ENCODE results near the gene ADAM10. TPM values are rescaled to one million over a fixed set of nuclear protein-coding genes. Genes with fewer than 3 reads are reported as not detected.

Gene ADAM10
- total RNA-seq, 1 donor from 2014 or later: 125 TPM

DNA sequence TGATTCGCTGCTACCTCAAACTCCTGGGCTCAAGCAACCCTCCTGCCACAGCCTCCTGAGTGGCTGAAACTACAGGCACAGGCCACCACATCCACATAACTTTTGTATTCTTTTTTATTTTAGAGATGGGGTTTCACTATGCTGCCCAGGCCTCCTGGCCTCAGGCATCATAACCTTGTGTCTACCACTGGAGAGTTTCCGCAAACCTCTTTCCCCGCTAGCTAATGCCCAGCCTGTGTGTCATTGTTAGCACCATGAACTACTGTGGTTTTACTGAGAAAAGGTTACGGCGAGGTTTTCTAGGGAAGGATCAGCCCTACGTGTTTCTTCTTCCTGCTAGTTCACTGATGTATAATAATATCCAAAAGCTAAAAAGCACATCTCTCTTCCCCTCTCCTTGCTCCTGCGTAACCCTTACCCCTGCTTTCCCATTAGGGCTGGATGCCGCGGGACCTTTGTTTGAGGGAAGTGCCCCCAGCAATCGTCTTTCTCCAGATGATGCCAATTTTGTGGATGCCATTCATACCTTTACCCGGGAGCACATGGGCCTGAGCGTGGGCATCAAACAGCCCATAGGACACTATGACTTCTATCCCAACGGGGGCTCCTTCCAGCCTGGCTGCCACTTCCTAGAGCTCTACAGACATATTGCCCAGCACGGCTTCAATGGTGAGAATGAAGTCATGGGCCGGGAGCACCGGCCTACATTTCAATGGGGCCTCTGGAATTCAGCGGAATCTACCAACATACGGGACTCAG, 204.0 kb downstream of the ADAM10 start:
- H3K36me3 ChIP-seq (ENCODE audit: control insufficient read depth, insufficient read depth, low read length): no peaks in the 10 kb centered on the region
- H3K4me3 ChIP-seq (ENCODE audit: low read depth, low read length): no peak overlapping the region
- H3K27me3 ChIP-seq (ENCODE audit: control insufficient read depth, insufficient read depth, low read length): no peaks in the 10 kb centered on the region
- DNase-seq (ENCODE audit: low read depth): no peak
- TF ChIP-seq, protein P1, sequence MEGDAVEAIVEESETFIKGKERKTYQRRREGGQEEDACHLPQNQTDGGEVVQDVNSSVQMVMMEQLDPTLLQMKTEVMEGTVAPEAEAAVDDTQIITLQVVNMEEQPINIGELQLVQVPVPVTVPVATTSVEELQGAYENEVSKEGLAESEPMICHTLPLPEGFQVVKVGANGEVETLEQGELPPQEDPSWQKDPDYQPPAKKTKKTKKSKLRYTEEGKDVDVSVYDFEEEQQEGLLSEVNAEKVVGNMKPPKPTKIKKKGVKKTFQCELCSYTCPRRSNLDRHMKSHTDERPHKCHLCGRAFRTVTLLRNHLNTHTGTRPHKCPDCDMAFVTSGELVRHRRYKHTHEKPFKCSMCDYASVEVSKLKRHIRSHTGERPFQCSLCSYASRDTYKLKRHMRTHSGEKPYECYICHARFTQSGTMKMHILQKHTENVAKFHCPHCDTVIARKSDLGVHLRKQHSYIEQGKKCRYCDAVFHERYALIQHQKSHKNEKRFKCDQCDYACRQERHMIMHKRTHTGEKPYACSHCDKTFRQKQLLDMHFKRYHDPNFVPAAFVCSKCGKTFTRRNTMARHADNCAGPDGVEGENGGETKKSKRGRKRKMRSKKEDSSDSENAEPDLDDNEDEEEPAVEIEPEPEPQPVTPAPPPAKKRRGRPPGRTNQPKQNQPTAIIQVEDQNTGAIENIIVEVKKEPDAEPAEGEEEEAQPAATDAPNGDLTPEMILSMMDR (IDR thresholded peaks at IDR 0.05; ENCODE audit: insufficient read depth, low read length, poor library complexity, severe bottlenecking): no peak

DNA sequence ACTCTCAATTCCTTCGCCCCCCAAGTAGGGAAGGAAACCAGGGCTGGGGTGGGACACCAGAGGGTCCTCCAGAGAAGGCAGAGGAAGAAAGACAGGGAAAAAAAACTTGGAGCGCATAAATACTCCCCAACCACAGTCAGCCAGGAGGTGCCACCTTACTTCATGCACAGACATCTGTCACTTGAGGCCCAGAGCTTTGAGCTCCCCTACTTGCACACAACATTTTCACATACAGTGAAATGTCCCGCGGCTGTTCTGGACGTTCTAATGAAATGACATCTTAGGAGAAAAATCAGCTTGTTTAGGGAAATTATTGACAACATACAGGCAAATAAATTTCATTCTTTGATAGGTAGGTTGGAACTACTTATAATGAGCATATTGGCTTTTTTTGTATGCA, 204.8 kb downstream of the ADAM10 start:
- H3K4me3 ChIP-seq (ENCODE audit: low read depth, low read length): no peak overlapping the region
- no peaks in the 10 kb centered on the region for H3K36me3 ChIP-seq (ENCODE audit: control insufficient read depth, insufficient read depth, low read length)
- TF ChIP-seq, protein P1 (IDR thresholded peaks at IDR 0.05; ENCODE audit: insufficient read depth, low read length, poor library complexity, severe bottlenecking): no peak
- no peaks in the 10 kb centered on the region for H3K27me3 ChIP-seq (ENCODE audit: control insufficient read depth, insufficient read depth, low read length)
- DNase-seq (ENCODE audit: low read depth): no peak

- H3K36me3 ChIP-seq (ENCODE audit: control insufficient read depth, insufficient read depth, low read length): no peaks in the 10 kb centered on the region
- no peak for DNase-seq (ENCODE audit: low read depth)
- no peaks in the 10 kb centered on the region for H3K27me3 ChIP-seq (ENCODE audit: control insufficient read depth, insufficient read depth, low read length)
- no peak overlapping the region for H3K4me3 ChIP-seq (ENCODE audit: low read depth, low read length)
- TF ChIP-seq, protein P1 (IDR thresholded peaks at IDR 0.05; ENCODE audit: insufficient read depth, low read length, poor library complexity, severe bottlenecking): no peak
Measured at GRCh38 chr15:58543664-58544335, 205.7 kb downstream of the ADAM10 start.

- no peak for DNase-seq (ENCODE audit: low read depth)
- Histone ChIP-seq H3K4me3 (ENCODE audit: low read depth, low read length) (no peak overlapping the region), H3K36me3 (ENCODE audit: control insufficient read depth, insufficient read depth, low read length) (no peaks in the 10 kb centered on the region), H3K27me3 (ENCODE audit: control insufficient read depth, insufficient read depth, low read length) (no peaks in the 10 kb centered on the region)
- TF ChIP-seq, protein P1 (IDR thresholded peaks at IDR 0.05; ENCODE audit: insufficient read depth, low read length, poor library complexity, severe bottlenecking): no peak
Measured at GRCh38 chr15:58541410-58542087, 208.0 kb downstream of the ADAM10 start.

DNA sequence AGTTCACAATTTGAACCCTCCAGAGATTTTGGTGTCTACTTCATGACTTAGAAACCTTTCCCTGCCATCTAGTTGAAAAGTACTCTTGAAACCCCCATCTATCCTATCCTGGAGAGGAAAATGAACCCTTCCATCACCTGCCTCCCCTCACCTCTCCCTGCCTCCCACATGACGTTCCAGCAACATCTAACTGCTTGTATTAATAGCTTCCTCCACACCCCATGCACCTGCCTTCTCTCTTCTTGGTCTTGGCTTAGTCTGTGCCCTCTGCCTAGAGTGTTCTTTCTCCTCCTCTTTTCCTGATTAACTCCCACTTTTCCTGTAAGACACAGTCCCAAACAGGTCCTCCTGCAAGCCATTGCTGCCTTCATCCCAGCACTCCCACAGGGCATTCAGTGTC, 210.0 kb downstream of the ADAM10 start:
- Histone ChIP-seq H3K27me3 (ENCODE audit: control insufficient read depth, insufficient read depth, low read length) (no peaks in the 10 kb centered on the region), H3K4me3 (ENCODE audit: low read depth, low read length) (no peak overlapping the region), H3K36me3 (ENCODE audit: control insufficient read depth, insufficient read depth, low read length) (no peaks in the 10 kb centered on the region)
- no peak for DNase-seq (ENCODE audit: low read depth)
- TF ChIP-seq, protein P1 (IDR thresholded peaks at IDR 0.05; ENCODE audit: insufficient read depth, low read length, poor library complexity, severe bottlenecking): no peak
